ENCODE data around the gene DNAJC5G. TPM values are rescaled to one million over a fixed set of nuclear protein-coding genes. Genes with fewer than 3 reads are reported as not detected.

DNAJC5G gene, protein sequence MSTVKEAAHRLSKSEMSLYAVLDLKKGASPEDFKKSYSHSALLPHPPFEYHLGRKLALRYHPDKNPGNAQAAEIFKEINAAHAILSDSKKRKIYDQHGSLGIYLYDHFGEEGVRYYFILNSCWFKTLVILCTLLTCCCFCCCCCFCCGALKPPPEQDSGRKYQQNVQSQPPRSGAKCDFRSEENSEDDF
- not detected for total RNA-seq

DNA sequence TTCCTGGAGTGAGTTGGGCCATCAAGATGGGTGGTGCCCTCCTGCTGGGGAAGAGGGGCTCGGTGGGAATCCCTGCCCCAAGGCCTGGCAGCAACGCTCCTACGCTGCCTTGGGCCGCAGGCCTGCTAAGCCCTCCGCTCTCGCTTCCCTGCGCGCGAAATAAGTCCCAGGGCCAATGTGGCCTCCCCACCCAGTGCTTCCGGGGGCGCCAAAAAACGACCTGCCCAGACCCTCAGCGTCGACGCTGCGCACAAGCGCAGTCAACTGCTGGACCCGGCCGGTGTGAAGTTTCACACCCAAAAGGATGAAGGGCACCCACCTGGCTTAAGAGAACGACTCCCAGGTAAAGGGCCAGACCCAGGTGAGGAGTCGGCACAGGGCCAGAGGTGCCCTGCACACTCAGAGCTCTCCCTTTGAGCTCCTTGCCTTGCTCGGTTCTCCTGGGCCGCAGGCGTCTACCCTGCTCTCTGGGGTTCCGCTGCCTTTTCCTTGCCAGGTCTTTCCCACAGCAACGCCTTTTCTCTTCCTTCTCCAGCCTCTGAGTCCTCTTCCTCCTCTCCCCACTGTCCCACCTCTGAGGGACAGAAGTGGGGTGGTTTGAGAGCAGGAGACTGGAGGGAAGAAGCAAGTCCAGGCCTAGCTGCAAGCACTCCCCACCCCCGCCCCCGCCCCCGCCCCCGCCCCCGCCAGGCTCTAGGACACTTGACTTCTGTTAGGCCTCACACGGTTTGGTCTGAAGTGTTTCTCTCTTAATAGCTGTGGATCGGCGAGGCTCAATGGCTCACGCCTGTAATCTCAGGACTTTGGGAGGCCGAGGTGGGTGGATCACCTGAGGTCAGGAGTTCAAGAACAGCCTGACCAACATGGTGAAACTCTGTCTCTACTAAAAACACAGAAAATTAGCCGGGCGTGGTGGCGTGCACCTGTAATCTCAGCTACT is at the start of gene DNAJC5G:
DNAJC5G (plus strand) TSS at position 223 of the 940 bp plus-strand sequence. CDS start 1,296 bp downstream, outside the sequence.
- Mint-ChIP-seq H3K36me3 (ENCODE audit: low read depth) (no peaks in the 10 kb centered on the region), H3K27ac (no peak within 1 kb of the TSS), H3K4me1 (ENCODE audit: low read depth) (peaks cover 2% of the 10 kb centered on the region), H3K9me3 (no peaks in the 10 kb centered on the region), H3K4me3 (no peak within 1 kb of the TSS), H3K27me3 (ENCODE audit: low read depth) (peaks cover 2% of the 10 kb centered on the region)
- intact Hi-C loops (cut with micrococcal nuclease) = no loop called here
- CTCF ChIA-PET = interaction anchor here (0.6 to 1.1 kb wide), 5 partner anchors 11 to 332 kb away, joined by 3 to 8 read pairs (median 4); no protein-coding TSS in a partner anchor
- DNase-seq = no peak

DNA sequence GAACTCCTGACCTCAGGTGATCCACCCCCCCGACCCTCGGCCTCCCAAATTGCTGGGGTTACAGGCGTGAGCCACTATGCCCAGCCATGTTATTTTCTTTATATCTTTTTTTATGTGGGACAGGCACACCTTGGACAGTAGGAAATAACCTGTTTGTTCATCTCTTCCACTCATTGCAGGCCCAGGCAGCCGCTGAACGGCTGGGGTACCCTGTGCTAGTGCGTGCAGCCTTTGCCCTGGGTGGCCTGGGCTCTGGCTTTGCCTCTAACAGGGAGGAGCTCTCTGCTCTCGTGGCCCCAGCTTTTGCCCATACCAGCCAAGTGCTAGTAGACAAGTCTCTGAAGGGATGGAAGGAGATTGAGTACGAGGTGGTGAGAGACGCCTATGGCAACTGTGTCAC is 49.7 kb upstream of the DNAJC5G start:
- CTCF ChIA-PET = no interaction called here
- Mint-ChIP-seq H3K4me3 (no peak overlapping the region), H3K4me1 (ENCODE audit: low read depth) (peaks cover 7% of the 10 kb centered on the region), H3K27ac (no peak overlapping the region), H3K27me3 (ENCODE audit: low read depth) (no peaks in the 10 kb centered on the region), H3K36me3 (ENCODE audit: low read depth) (peaks cover 55% of the 10 kb centered on the region), H3K9me3 (no peaks in the 10 kb centered on the region)
- DNase-seq = no peak
- intact Hi-C loops (cut with micrococcal nuclease) = no loop called here

DNA sequence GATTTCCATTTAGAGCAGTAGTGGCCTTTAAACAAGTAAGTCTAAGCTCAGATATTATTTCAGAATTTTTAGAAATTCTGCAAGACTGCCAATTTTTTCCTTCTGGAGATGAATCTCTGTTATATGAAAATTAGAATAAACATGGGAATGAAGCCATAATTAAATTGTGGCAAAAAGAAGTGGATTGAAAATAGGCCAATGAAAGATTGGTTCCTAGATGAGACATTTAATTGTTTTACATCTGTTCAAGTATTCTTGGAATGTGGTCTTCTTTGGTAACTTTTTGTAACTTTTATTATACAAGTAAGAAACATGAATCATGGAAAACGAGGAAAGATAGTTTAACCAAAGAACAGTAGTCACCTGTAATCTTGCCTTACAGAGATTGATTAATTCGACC is 47.7 kb upstream of the DNAJC5G start:
- intact Hi-C loops (cut with micrococcal nuclease) = no loop called here
- H3K4me3 Mint-ChIP-seq = no peak overlapping the region
- CTCF ChIA-PET = no interaction called here
- no peak for DNase-seq
- no peaks in the 10 kb centered on the region for H3K27me3 Mint-ChIP-seq (ENCODE audit: low read depth)
- H3K27ac Mint-ChIP-seq = no peak overlapping the region
- peaks cover 49% of the 10 kb centered on the region for H3K36me3 Mint-ChIP-seq (ENCODE audit: low read depth)
- no peaks in the 10 kb centered on the region for H3K4me1 Mint-ChIP-seq (ENCODE audit: low read depth)
- H3K9me3 Mint-ChIP-seq = no peaks in the 10 kb centered on the region

DNA sequence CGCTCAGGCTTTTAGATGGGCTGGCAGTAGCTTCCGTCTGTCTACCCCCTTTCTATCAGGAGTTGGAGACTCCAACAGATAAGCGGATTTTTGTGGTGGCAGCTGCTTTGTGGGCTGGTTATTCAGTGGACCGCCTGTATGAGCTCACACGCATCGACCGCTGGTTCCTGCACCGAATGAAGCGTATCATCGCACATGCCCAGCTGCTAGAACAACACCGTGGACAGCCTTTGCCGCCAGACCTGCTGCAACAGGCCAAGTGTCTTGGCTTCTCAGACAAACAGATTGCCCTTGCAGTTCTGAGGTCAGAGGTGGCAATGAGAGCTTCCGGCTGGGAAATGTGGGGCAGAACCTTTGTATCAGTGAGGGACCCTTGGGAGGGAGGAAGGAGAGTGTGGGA is 43.3 kb upstream of the DNAJC5G start:
- no peaks in the 10 kb centered on the region for H3K4me1 Mint-ChIP-seq (ENCODE audit: low read depth)
- no peaks in the 10 kb centered on the region for H3K27me3 Mint-ChIP-seq (ENCODE audit: low read depth)
- H3K4me3 Mint-ChIP-seq = no peak overlapping the region
- peaks cover 47% of the 10 kb centered on the region for H3K36me3 Mint-ChIP-seq (ENCODE audit: low read depth)
- no peaks in the 10 kb centered on the region for H3K9me3 Mint-ChIP-seq
- DNase-seq = no peak
- H3K27ac Mint-ChIP-seq = no peak overlapping the region
- intact Hi-C loops (cut with micrococcal nuclease) = no loop called here
- CTCF ChIA-PET = interaction anchor here (1.4 to 3.7 kb wide), 3 partner anchors 21 to 48 kb away, joined by 3 to 14 read pairs (median 4); no protein-coding TSS in a partner anchor

DNA sequence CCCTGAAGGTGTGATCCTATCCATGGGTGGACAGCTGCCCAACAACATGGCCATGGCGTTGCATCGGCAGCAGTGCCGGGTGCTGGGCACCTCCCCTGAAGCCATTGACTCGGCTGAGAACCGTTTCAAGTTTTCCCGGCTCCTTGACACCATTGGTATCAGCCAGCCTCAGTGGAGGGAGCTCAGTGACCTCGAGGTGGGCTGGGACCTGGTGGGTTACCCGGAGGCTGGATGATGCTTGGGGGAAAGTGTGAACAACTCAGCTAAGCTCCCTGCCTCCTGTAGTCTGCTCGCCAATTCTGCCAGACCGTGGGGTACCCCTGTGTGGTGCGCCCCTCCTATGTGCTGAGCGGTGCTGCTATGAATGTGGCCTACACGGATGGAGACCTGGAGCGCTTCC is 41.9 kb upstream of the DNAJC5G start:
- no peaks in the 10 kb centered on the region for H3K4me1 Mint-ChIP-seq (ENCODE audit: low read depth)
- no peak overlapping the region for H3K27ac Mint-ChIP-seq
- H3K4me3 Mint-ChIP-seq = no peak overlapping the region
- CTCF ChIA-PET = interaction anchor here (1.4 to 3.7 kb wide), 3 partner anchors 32 to 68 kb away, joined by 3 to 14 read pairs (median 5); no protein-coding TSS in a partner anchor
- peaks cover 49% of the 10 kb centered on the region for H3K36me3 Mint-ChIP-seq (ENCODE audit: low read depth)
- no peaks in the 10 kb centered on the region for H3K9me3 Mint-ChIP-seq
- no peak for DNase-seq
- intact Hi-C loops (cut with micrococcal nuclease) = no loop called here
- H3K27me3 Mint-ChIP-seq (ENCODE audit: low read depth) = no peaks in the 10 kb centered on the region

DNA sequence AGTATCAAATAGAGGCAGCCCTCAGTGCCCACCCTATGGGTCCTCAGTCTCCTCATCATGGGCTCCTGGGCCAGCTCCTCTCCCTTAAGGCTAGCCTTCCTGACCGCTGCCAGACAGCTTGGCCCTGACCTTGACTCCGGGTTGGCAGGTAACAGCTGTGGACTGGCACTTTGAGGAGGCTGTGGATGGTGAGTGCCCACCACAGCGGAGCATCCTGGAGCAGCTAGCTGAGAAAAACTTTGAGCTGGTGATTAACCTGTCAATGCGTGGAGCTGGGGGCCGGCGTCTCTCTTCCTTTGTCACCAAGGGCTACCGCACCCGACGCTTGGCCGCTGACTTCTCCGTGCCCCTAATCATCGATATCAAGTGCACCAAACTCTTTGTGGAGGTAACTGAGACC is 39.1 kb upstream of the DNAJC5G start:
- Mint-ChIP-seq H3K27me3 (ENCODE audit: low read depth) (no peaks in the 10 kb centered on the region), H3K4me3 (no peak overlapping the region), H3K36me3 (ENCODE audit: low read depth) (peaks cover 64% of the 10 kb centered on the region), H3K9me3 (no peaks in the 10 kb centered on the region), H3K4me1 (ENCODE audit: low read depth) (no peaks in the 10 kb centered on the region), H3K27ac (no peak overlapping the region)
- intact Hi-C loops (cut with micrococcal nuclease) = no loop called here
- CTCF ChIA-PET = interaction anchor here (1.3 kb wide), 1 partner anchor 13 kb away, joined by 4 read pairs; no protein-coding TSS in a partner anchor
- no peak for DNase-seq

DNA sequence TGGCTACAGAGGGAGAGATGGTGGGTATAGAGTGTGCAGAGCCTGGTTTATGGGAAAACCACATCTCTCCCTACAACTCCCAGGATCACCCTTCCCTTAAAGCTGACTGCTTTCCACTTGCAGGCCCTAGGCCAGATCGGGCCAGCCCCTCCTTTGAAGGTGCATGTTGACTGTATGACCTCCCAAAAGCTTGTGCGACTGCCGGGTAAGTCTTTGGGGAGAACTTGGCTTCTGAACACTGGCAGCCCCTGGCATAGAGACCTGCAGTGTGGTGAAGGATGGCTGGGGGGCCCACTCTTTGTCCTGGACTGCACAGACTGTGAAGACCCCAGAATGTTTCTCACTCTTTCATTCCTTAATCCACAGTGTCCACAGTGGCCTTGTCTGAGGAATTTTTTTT is 38.6 kb upstream of the DNAJC5G start:
- Mint-ChIP-seq H3K4me1 (ENCODE audit: low read depth) (no peaks in the 10 kb centered on the region), H3K4me3 (no peak overlapping the region), H3K9me3 (no peaks in the 10 kb centered on the region), H3K36me3 (ENCODE audit: low read depth) (peaks cover 65% of the 10 kb centered on the region), H3K27ac (no peak overlapping the region), H3K27me3 (ENCODE audit: low read depth) (no peaks in the 10 kb centered on the region)
- CTCF ChIA-PET = no interaction called here
- intact Hi-C loops (cut with micrococcal nuclease) = no loop called here
- DNase-seq = no peak

DNA sequence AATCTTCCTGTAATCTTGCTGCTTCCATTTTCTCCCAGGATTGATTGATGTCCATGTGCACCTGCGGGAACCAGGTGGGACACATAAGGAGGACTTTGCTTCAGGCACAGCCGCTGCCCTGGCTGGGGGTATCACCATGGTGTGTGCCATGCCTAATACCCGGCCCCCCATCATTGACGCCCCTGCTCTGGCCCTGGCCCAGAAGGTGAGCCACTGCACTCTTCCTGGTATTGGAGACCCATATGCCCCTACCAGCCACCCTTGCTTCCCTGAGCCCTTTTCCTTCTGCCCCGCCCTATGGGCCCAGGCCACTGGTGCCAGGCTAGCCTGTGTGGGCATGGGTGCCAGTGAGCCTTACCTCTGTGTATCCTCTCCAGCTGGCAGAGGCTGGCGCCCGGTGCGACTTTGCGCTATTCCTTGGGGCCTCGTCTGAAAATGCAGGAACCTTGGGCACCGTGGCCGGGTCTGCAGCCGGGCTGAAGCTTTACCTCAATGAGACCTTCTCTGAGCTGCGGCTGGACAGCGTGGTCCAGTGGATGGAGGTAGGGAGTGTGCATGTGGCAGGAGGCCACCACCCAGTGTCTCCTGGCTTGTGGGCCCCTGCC is 37.8 kb upstream of the DNAJC5G start:
- CTCF ChIA-PET = interaction anchor here (1.3 kb wide), 1 partner anchor 43 kb away, joined by 3 read pairs; no protein-coding TSS in a partner anchor
- H3K36me3 Mint-ChIP-seq (ENCODE audit: low read depth) = peaks cover 68% of the 10 kb centered on the region
- no peak overlapping the region for H3K4me3 Mint-ChIP-seq
- no peaks in the 10 kb centered on the region for H3K9me3 Mint-ChIP-seq
- no peaks in the 10 kb centered on the region for H3K4me1 Mint-ChIP-seq (ENCODE audit: low read depth)
- H3K27ac Mint-ChIP-seq = no peak overlapping the region
- intact Hi-C loops (cut with micrococcal nuclease) = no loop called here
- H3K27me3 Mint-ChIP-seq (ENCODE audit: low read depth) = no peaks in the 10 kb centered on the region
- DNase-seq = no peak

DNA sequence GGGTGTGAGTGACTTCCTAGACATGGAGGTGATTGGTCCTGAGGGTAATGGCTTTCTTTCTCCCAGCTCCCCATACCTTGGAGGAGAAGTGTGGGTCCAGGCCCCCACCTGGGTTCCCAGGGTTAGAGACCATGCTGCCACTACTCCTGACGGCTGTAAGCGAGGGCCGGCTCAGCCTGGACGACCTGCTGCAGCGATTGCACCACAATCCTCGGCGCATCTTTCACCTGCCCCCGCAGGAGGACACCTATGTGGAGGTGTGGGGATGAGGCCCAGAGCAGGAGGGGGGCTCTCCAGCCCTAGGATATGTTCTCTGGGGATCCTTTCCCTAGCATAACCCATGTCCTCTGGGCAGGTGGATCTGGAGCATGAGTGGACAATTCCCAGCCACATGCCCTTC is 36.3 kb upstream of the DNAJC5G start:
- no peak for DNase-seq
- H3K27me3 Mint-ChIP-seq (ENCODE audit: low read depth) = no peaks in the 10 kb centered on the region
- H3K9me3 Mint-ChIP-seq = no peaks in the 10 kb centered on the region
- no peak overlapping the region for H3K4me3 Mint-ChIP-seq
- intact Hi-C loops (cut with micrococcal nuclease) = no loop called here
- H3K27ac Mint-ChIP-seq = no peak overlapping the region
- CTCF ChIA-PET = interaction anchor here (1.3 kb wide), 1 partner anchor 41 kb away, joined by 3 read pairs; no protein-coding TSS in a partner anchor
- no peaks in the 10 kb centered on the region for H3K4me1 Mint-ChIP-seq (ENCODE audit: low read depth)
- peaks cover 61% of the 10 kb centered on the region for H3K36me3 Mint-ChIP-seq (ENCODE audit: low read depth)

DNA sequence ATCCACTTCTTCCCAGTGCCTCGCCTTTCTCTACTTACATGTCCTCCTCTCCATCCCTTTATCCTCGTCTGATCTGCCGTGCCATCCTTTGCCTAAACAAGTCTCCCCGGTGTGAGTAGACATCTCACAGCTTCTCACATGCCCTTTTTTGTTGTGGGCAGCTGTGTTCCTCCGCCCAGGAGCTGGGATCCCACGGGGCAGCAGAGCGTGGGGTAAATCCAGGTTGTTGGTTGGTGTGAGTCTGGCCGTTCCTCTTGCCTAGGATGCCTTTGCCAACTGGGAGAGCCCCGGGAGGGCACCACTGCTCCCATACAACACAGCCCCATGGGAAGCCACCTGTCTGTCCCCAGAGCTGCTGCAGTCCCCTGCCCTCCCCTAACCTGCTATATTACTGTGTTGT is 34.8 kb upstream of the DNAJC5G start:
- intact Hi-C loops (cut with micrococcal nuclease) = no loop called here
- H3K36me3 Mint-ChIP-seq (ENCODE audit: low read depth) = peaks cover 58% of the 10 kb centered on the region
- H3K4me1 Mint-ChIP-seq (ENCODE audit: low read depth) = no peaks in the 10 kb centered on the region
- no peaks in the 10 kb centered on the region for H3K9me3 Mint-ChIP-seq
- DNase-seq = no peak
- H3K4me3 Mint-ChIP-seq = no peak overlapping the region
- no peaks in the 10 kb centered on the region for H3K27me3 Mint-ChIP-seq (ENCODE audit: low read depth)
- CTCF ChIA-PET = no interaction called here
- no peak overlapping the region for H3K27ac Mint-ChIP-seq

DNA sequence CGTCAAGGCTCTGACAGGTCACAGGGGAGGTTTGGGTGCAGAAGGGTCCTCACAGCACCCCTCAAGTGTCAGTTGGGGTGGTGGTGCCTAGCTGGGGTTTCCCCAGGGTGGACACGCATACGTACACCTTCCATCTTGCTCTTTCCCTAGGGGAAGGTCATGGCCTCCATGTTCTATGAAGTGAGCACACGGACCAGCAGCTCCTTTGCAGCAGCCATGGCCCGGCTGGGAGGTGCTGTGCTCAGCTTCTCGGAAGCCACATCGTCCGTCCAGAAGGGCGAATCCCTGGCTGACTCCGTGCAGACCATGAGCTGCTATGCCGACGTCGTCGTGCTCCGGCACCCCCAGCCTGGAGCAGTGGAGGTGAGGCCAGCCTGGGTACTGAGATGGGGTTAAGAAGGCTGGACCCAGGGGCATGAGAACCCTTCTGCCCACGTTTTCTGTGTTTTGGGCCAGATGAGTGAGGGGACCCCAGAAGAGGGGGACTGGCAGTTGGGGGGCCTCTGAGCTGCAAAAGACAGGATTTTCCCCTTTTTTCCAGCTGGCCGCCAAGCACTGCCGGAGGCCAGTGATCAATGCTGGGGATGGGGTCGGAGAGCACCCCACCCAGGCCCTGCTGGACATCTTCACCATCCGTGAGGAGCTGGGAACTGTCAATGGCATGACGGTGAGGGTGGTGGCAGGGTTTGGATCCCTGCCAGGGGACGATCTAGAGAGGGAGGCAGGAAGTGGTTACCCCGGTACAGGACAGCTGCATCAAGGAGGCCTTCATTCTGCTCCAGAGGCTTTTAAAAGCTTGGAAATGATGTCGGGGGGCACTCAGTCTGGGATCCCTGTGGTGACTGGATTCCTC is 33.2 kb upstream of the DNAJC5G start:
- Mint-ChIP-seq H3K9me3 (no peaks in the 10 kb centered on the region), H3K27me3 (ENCODE audit: low read depth) (no peaks in the 10 kb centered on the region), H3K4me1 (ENCODE audit: low read depth) (no peaks in the 10 kb centered on the region), H3K4me3 (no peak overlapping the region), H3K36me3 (ENCODE audit: low read depth) (peaks cover 51% of the 10 kb centered on the region), H3K27ac (no peak overlapping the region)
- DNase-seq = no peak
- intact Hi-C loops (cut with micrococcal nuclease) = no loop called here
- CTCF ChIA-PET = interaction anchor here (0.6 to 2.4 kb wide), 2 partner anchors 38 to 280 kb away, joined by 3 to 8 read pairs; no protein-coding TSS in a partner anchor

DNA sequence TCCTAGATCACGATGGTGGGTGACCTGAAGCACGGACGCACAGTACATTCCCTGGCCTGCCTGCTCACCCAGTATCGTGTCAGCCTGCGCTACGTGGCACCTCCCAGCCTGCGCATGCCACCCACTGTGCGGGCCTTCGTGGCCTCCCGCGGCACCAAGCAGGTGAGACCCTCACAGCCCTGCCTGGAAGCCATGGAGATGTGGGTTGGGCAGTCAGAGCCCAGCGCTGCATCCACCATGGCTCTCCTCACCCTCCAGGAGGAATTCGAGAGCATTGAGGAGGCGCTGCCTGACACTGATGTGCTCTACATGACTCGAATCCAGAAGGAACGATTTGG is 32.6 kb upstream of the DNAJC5G start:
- intact Hi-C loops (cut with micrococcal nuclease) = no loop called here
- no peak for DNase-seq
- CTCF ChIA-PET = interaction anchor here (2.4 kb wide), 1 partner anchor 37 kb away, joined by 8 read pairs; no protein-coding TSS in a partner anchor
- Mint-ChIP-seq H3K36me3 (ENCODE audit: low read depth) (peaks cover 46% of the 10 kb centered on the region), H3K9me3 (no peaks in the 10 kb centered on the region), H3K27ac (no peak overlapping the region), H3K4me3 (no peak overlapping the region), H3K4me1 (ENCODE audit: low read depth) (no peaks in the 10 kb centered on the region), H3K27me3 (ENCODE audit: low read depth) (no peaks in the 10 kb centered on the region)
